SK-N-SH treated with all-trans-retinoic acid at 6 μM for 48 hours (cell line): ENCODE results near the gene SGF29.

Experiments used
- ATAC-seq: fragments of 200-7000 bp; cut with Tn5 transposase; 3 replicates; pipeline ENCODE4 v1.9.1; 2020; ENCODE audit warnings: mild to moderate bottlenecking, moderate library complexity
- ARNTL ChIP-seq: fragments of 450-650 bp; formaldehyde crosslinking; IDR thresholded peaks from 2 replicates; pipeline ENCODE4 v1.5.0; 2020; ENCODE audit warnings: low read depth, mild to moderate bottlenecking, moderate library complexity, borderline replicate concordance
- BACH2 ChIP-seq: fragments of 250-450 bp; sonication (Bioruptor Pico); IDR thresholded peaks from 2 replicates; pipeline ENCODE4 v1.9.0; 2021; ENCODE audit warnings: mild to moderate bottlenecking, borderline replicate concordance
- ESRRG ChIP-seq: fragments of 250-450 bp; sonication (Bioruptor Pico); IDR thresholded peaks from 2 replicates; pipeline ENCODE4 v1.6.1; 2021; ENCODE audit warnings: mild to moderate bottlenecking
- GLIS3 ChIP-seq: fragments of 250-450 bp; sonication (Bioruptor Pico); IDR thresholded peaks from 2 replicates; pipeline ENCODE4 v1.5.0; 2020; ENCODE audit warnings: mild to moderate bottlenecking, moderate library complexity
- ISL1 ChIP-seq: fragments of 250-450 bp; sonication (Bioruptor Pico); IDR thresholded peaks from 2 replicates; pipeline ENCODE4 v2.1.2; 2022; ENCODE audit warnings: mild to moderate bottlenecking, moderate library complexity
- OSR1 ChIP-seq: fragments of 250-450 bp; sonication (Bioruptor Pico); IDR thresholded peaks from 2 replicates; pipeline ENCODE4 v1.8.0; 2022; ENCODE audit warnings: moderate library complexity, mild to moderate bottlenecking, inconsistent platforms
- PATZ1 ChIP-seq: fragments of 250-450 bp; sonication (Bioruptor Pico); IDR thresholded peaks from 2 replicates; pipeline ENCODE4 v1.8.0; 2020; ENCODE audit warnings: mild to moderate bottlenecking, moderate library complexity, borderline replicate concordance
- PPARA ChIP-seq: fragments of 250-450 bp; sonication (Bioruptor Pico); IDR thresholded peaks from 2 replicates; pipeline ENCODE4 v1.5.0; 2020; ENCODE audit warnings: mild to moderate bottlenecking, borderline replicate concordance
- RARB ChIP-seq: fragments of 250-450 bp; sonication (Bioruptor Pico); IDR thresholded peaks from 2 replicates; pipeline ENCODE4 v1.8.0; 2021; ENCODE audit warnings: mild to moderate bottlenecking, moderate library complexity
- SNAI2 ChIP-seq: fragments of 250-450 bp; sonication (Bioruptor Pico); IDR thresholded peaks from 2 replicates; pipeline ENCODE4 v1.5.0; 2020; ENCODE audit warnings: mild to moderate bottlenecking, moderate library complexity
- TSHZ2 ChIP-seq: fragments of 250-450 bp; sonication (Bioruptor Pico); IDR thresholded peaks from 2 replicates; pipeline ENCODE4 v1.5.0; 2020; ENCODE audit warnings: mild to moderate bottlenecking, moderate library complexity
- ZC3H10 ChIP-seq: fragments of 250-450 bp; sonication (Bioruptor Pico); IDR thresholded peaks from 2 replicates; pipeline ENCODE4 v1.5.1; 2021; ENCODE audit warnings: mild to moderate bottlenecking, moderate library complexity
- ZFP3 ChIP-seq: fragments of 250-450 bp; sonication (Bioruptor Pico); IDR thresholded peaks from 2 replicates; pipeline ENCODE4 v1.5.0; 2020; ENCODE audit warnings: mild to moderate bottlenecking, moderate library complexity
- ZNF565 ChIP-seq: fragments of 450-650 bp; formaldehyde crosslinking; conservative IDR thresholded peaks from 2 replicates; pipeline ENCODE4 v1.5.0; 2020; ENCODE audit warnings: low read depth, mild to moderate bottlenecking, moderate library complexity
- ZNF70 ChIP-seq: fragments of 450-650 bp; formaldehyde crosslinking; IDR thresholded peaks from 2 replicates; pipeline ENCODE4 v1.5.0; 2020; ENCODE audit warnings: mild to moderate bottlenecking, moderate library complexity
- TF ChIP-seq, protein P1 (sequence below): fragments of 250-450 bp; sonication (Bioruptor Pico); IDR thresholded peaks from 2 replicates; pipeline ENCODE4 v1.8.0; 2021; ENCODE audit warnings: low read depth, mild to moderate bottlenecking, moderate library complexity, borderline replicate concordance
- TF ChIP-seq, protein P2 (sequence below): fragments of 250-450 bp; sonication (Bioruptor Pico); IDR thresholded peaks from 2 replicates; pipeline ENCODE4 v1.5.1; 2020; ENCODE audit warnings: low read depth, mild to moderate bottlenecking, moderate library complexity
- TF ChIP-seq, protein P3 (sequence below): fragments of 250-450 bp; sonication (Bioruptor Pico); IDR thresholded peaks from 2 replicates; pipeline ENCODE4 v1.5.1; 2021; ENCODE audit warnings: mild to moderate bottlenecking, moderate library complexity

SGF29 gene

DNA sequence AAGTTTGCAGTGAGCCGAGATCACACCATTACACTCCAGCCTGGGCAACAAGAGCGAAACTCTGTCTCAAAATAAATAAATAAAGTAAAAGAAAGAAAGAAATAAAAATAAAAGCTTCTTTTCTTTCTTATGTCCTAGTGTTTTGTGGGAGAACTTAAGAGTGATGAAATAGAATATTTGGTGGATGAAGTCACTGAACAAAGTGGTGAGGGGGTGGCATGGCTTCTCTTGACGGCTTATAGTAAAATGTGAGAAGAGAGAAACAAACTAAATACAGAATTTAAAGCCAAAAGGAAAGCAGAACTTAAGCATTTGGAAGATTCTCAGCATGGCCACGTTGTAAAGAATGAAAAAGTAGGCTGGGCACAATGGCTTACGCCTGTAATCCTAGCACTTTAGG, 15.3 kb downstream of the SGF29 start (continued):
- TF ChIP-seq ZNF70 (CRISPR knock-in tag) (no peak), BACH2 (no peak), OSR1 (CRISPR knock-in tag) (no peak)

DNA sequence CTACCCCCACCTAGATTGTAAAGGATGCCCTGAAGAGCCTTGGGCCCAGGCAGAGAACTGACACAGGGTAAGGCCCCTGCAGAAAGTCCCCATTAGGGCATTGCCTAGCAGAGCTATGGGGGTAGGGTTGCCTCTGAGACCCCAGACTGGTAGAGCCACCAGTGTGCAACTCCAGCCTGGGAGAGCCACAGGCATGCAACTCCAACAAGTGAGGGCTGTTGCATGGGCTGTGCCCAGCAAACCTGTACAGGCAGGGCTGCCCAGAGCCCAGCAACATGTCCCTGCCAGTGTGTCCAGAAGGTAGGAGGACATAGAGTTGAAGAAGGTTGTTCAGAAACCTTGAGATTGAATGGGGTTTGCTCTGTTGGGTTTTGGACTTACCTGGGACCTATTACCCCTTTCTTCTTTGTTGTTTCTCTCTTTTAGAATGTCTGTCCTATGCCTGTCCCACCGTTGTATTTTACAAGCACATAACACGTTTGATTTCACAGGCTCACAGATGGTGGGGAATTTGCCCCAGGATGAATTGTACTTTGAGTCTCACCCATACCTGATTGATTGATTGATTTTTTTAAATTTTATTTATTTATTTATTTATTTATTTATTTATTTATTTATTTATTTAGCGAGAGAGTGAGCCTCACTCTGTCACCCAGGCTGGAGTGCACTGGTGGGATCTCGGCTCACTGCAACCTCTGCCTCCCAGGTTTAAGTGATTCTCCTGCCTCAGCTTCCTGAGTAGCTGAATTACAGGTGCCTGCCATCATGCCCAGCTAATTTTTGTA, 16.4 kb downstream of the SGF29 start:
- ATAC-seq = no peak

GRCh38 chr16:28572696-28573510, 19.2 kb downstream of the SGF29 start:
- ATAC-seq = no peak
- TF ChIP-seq, protein P1, sequence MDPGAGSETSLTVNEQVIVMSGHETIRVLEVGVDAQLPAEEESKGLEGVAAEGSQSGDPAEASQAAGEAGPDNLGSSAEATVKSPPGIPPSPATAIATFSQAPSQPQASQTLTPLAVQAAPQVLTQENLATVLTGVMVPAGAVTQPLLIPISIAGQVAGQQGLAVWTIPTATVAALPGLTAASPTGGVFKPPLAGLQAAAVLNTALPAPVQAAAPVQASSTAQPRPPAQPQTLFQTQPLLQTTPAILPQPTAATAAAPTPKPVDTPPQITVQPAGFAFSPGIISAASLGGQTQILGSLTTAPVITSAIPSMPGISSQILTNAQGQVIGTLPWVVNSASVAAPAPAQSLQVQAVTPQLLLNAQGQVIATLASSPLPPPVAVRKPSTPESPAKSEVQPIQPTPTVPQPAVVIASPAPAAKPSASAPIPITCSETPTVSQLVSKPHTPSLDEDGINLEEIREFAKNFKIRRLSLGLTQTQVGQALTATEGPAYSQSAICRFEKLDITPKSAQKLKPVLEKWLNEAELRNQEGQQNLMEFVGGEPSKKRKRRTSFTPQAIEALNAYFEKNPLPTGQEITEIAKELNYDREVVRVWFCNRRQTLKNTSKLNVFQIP (CRISPR knock-in tag) = no peak
- TF ChIP-seq, protein P2, sequence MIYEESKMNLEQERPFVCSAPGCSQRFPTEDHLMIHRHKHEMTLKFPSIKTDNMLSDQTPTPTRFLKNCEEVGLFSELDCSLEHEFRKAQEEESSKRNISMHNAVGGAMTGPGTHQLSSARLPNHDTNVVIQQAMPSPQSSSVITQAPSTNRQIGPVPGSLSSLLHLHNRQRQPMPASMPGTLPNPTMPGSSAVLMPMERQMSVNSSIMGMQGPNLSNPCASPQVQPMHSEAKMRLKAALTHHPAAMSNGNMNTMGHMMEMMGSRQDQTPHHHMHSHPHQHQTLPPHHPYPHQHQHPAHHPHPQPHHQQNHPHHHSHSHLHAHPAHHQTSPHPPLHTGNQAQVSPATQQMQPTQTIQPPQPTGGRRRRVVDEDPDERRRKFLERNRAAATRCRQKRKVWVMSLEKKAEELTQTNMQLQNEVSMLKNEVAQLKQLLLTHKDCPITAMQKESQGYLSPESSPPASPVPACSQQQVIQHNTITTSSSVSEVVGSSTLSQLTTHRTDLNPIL (CRISPR knock-in tag) = no peak
- no peak for TF ChIP-seq PATZ1 (CRISPR knock-in tag)
- no peak for TF ChIP-seq ESRRG (CRISPR knock-in tag)
- no peak for TF ChIP-seq RARB
- TF ChIP-seq ZNF565 (CRISPR knock-in tag) = no peak
- no peak for TF ChIP-seq ZFP3
- no peak for TF ChIP-seq BACH2
- TF ChIP-seq ZC3H10 = no peak
- TF ChIP-seq ZNF70 (CRISPR knock-in tag) = no peak
- no peak for TF ChIP-seq ISL1 (CRISPR knock-in tag)
- no peak for TF ChIP-seq TSHZ2 (CRISPR knock-in tag)
- TF ChIP-seq SNAI2 (CRISPR knock-in tag) = no peak

More for the DNA sequence above, 16.4 kb downstream of the SGF29 start:
- TF ChIP-seq OSR1 (CRISPR knock-in tag) (no peak), ZNF70 (CRISPR knock-in tag) (no peak), PPARA (CRISPR knock-in tag) (no peak)

DNA sequence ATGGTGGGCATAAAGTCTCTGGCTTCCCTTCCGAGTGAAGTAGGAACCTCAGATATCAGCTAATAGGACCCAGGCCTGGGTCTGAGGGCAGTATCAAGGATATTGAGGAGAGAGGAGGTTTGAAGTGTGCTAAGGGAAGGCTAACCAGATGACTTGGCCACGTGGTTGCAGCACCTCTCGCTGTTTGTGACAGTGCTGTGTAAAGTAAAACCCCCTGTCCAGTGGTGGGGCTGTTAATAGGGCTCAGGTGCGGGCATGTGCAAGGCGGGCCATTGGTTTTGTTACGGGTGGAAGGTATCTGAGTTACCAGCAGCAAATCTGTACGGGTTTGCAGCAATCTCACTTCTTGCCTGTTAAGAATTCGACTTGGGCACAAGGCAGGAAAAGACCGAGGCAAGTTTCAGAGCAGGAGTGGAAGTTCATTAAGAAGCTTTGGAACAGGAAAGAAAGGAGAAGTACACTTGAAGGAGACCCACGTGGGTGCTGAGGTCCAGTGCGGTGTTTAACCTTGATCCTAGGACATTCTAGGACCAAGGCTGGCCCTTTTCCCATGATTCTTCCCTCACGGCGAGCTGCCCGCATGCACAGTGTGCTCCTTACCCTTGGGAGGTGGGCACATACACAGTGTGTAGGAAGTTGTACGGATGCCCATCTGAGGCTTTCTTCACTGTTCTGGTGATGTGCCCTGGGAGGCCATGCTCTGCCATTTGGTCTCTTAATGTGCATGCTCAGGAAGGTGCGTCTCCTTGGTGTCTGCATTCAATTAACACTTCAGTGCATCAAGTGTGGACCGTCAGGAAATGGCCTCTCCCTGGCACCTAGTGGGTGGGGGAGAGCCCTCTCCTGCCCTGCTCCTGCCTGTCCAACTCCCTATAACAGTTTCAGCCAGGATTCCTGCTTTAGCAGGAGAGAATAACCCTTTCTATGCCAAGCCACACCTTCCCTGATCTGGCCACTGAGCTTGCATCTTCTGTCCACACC, 20.3 kb downstream of the SGF29 start:
- ATAC-seq = no peak
- TF ChIP-seq, protein P2 (CRISPR knock-in tag) = no peak
- TF ChIP-seq PATZ1 (CRISPR knock-in tag) = no peak
- TF ChIP-seq RARB = no peak
- TF ChIP-seq SNAI2 (CRISPR knock-in tag) = no peak
- TF ChIP-seq, protein P3, sequence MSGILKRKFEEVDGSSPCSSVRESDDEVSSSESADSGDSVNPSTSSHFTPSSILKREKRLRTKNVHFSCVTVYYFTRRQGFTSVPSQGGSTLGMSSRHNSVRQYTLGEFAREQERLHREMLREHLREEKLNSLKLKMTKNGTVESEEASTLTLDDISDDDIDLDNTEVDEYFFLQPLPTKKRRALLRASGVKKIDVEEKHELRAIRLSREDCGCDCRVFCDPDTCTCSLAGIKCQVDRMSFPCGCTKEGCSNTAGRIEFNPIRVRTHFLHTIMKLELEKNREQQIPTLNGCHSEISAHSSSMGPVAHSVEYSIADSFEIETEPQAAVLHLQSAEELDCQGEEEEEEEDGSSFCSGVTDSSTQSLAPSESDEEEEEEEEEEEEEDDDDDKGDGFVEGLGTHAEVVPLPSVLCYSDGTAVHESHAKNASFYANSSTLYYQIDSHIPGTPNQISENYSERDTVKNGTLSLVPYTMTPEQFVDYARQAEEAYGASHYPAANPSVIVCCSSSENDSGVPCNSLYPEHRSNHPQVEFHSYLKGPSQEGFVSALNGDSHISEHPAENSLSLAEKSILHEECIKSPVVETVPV = no peak
- no peak for TF ChIP-seq ISL1 (CRISPR knock-in tag)
- TF ChIP-seq GLIS3 = no peak
- no peak for TF ChIP-seq ZC3H10
- no peak for TF ChIP-seq ZNF565 (CRISPR knock-in tag)
- TF ChIP-seq ARNTL = no peak
- TF ChIP-seq PPARA (CRISPR knock-in tag) = no peak
